ENCODE data around the gene HDAC11.
A peak's percentile ranks its signal among the peaks of the same experiment; 100 is the strongest.
"Not testable (repeated sequence)": the region's sequence is repeated elsewhere in the genome, so short reads cannot be mapped to it uniquely, and the experiment has no call there.

Gene HDAC11

DNA sequence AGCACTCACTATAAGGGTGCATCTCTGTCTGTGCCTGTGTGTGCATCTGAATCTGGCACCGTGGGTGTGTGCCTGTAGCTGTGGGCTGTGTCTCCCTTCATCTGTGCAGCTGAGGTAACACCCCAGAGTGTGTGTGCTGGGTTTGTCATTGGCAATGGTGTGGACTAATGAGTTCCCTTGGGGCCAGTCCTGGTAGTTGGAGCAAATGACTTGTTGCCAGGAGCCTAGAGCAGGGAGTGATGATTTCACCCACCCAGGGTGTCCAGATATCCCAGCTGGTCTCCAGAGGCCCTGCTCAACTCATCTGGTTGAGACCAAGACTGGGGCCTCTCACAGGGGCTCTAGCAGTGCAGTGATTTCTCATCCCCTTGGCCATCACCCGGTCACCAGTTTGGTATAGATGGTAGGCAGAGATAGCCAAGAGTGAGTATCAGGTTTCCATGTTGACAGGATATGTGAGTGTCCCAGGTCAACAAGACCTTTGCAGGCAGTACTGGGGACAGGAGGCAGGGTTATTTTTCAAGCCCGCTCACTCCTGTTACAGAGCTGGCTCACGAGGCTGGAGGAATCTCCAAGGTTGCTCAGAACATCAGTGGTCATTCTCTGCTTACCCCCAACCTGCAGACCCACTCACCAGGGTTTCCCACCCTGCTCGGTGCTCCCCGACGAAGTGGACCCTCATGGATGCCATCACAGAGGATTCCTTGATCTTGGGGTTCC lies 4.1 kb upstream of the HDAC11 start:
- no peak for DNase-seq (ENCODE audit: low spot score in 2 of 2)
- H3K4me1 ChIP-seq = peaks cover 21% of the 10 kb centered on the region
- no peaks in the 10 kb centered on the region for H3K36me3 ChIP-seq (replicated peaks)
- no peak overlapping the region for H3K4me3 ChIP-seq
- in situ Hi-C loops (cut with MboI; ENCODE audit: low sequenced_read_pairs) = no loop called here
- no peaks in the 10 kb centered on the region for H3K9me3 ChIP-seq
- no peaks in the 10 kb centered on the region for H3K27me3 ChIP-seq (ENCODE audit: low read depth)

- Histone ChIP-seq H3K9me3 (no peaks in the 10 kb centered on the region), H3K4me3 (no peak overlapping the region), H3K4me1 (peaks cover 21% of the 10 kb centered on the region), H3K27me3 (ENCODE audit: low read depth) (no peaks in the 10 kb centered on the region), H3K36me3 (replicated peaks) (no peaks in the 10 kb centered on the region)
- in situ Hi-C loops (cut with MboI; ENCODE audit: low sequenced_read_pairs) = no loop called here
- peak in 1 of 2 experiments; percentile 53 for DNase-seq (ENCODE audit: low spot score in 2 of 2)
These were observed 2.2 kb upstream of the HDAC11 start for GRCh38 chr3:13477943-13478342.

GRCh38 chr3:13479332-13479581 lies 849 bp upstream of the HDAC11 start:
- H3K4me3 ChIP-seq = peak overlapping the region; percentile 53
- no peaks in the 10 kb centered on the region for H3K27me3 ChIP-seq (ENCODE audit: low read depth)
- H3K36me3 ChIP-seq (replicated peaks) = no peaks in the 10 kb centered on the region
- in situ Hi-C loops (cut with MboI; ENCODE audit: low sequenced_read_pairs) = no loop called here
- DNase-seq (ENCODE audit: low spot score in 2 of 2) = no peak
- H3K9me3 ChIP-seq = no peaks in the 10 kb centered on the region
- peaks cover 21% of the 10 kb centered on the region for H3K4me1 ChIP-seq

GRCh38 chr3:13480340-13481318 lies 523 bp downstream of the HDAC11 start:
- in situ Hi-C loops (cut with MboI; ENCODE audit: low sequenced_read_pairs) = no loop called here
- Histone ChIP-seq H3K4me1 (peaks cover 21% of the 10 kb centered on the region), H3K4me3 (peak overlapping the region; percentile 36), H3K27me3 (ENCODE audit: low read depth) (no peaks in the 10 kb centered on the region), H3K36me3 (replicated peaks) (no peaks in the 10 kb centered on the region), H3K9me3 (no peaks in the 10 kb centered on the region)
- DNase-seq (ENCODE audit: low spot score in 2 of 2) = no peak

GRCh38 chr3:13482106-13482690 lies 2.1 kb downstream of the HDAC11 start:
- Histone ChIP-seq H3K27me3 (ENCODE audit: low read depth) (no peaks in the 10 kb centered on the region), H3K9me3 (no peaks in the 10 kb centered on the region), H3K4me3 (no peak overlapping the region), H3K4me1 (peaks cover 21% of the 10 kb centered on the region), H3K36me3 (replicated peaks) (no peaks in the 10 kb centered on the region)
- no peak for DNase-seq (ENCODE audit: low spot score in 2 of 2)
- in situ Hi-C loops (cut with MboI; ENCODE audit: low sequenced_read_pairs) = no loop called here

DNA sequence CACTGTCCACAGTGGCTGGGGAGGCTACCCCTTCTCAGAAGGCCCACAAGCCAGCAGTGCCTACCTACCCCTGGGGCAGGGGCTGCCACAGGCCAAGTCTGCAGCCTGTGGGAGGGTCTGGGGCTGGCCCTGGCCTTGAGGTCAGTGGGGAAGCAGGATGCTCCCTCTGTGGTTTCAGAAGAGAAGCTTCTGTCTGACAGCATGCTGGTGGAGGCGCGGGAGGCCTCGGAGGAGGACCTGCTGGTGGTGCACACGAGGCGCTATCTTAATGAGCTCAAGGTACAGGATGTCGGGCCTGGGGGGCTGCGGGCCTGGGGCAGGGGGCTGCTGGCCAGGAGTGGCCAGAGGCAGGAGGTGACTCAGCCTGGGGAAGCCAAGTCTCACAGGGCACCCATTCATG lies 3.2 kb downstream of the HDAC11 start:
- no peak overlapping the region for H3K4me3 ChIP-seq
- H3K4me1 ChIP-seq = peaks cover 14% of the 10 kb centered on the region
- H3K27me3 ChIP-seq (ENCODE audit: low read depth) = no peaks in the 10 kb centered on the region
- in situ Hi-C loops (cut with MboI; ENCODE audit: low sequenced_read_pairs) = no loop called here
- DNase-seq (ENCODE audit: low spot score in 2 of 2) = no peak
- H3K9me3 ChIP-seq = no peaks in the 10 kb centered on the region
- no peaks in the 10 kb centered on the region for H3K36me3 ChIP-seq (replicated peaks)

DNA sequence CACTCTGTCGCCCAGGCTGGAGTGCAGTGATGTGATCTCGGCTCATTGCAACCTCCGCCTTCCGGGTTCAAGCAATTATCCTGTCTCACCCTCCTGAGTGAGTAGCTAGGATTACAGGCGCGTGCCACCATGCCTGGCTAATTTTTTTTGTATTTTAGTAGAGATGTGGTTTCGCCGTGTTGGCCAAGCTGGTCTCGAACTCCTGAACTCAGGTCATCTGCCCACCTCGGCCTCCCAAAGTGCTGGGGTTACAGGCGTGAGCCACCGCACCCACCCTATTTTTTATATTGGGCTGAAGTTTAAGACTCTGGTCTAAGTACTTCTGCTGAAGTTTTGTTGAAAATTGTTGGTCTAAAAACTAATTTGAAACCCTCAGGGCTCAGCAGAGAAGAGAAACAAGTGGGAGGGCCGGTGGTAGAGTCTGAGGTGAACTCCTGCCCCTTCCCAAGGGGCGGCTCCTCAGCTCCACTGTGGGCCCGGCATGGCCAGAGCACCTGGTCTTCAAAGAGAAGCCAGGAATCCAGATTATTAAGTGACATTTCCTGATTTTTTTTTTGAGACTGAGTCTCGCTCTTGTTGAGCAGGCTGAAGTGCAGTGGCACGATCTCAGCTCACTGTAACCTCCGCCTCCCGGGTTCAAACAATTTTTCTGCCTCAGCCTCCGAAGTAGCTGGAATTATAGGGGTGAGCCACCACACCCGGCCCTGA lies 4.0 kb downstream of the HDAC11 start:
- H3K36me3 ChIP-seq (replicated peaks) = no peaks in the 10 kb centered on the region
- no peak overlapping the region for H3K4me3 ChIP-seq
- H3K4me1 ChIP-seq = peaks cover 11% of the 10 kb centered on the region
- in situ Hi-C loops (cut with MboI; ENCODE audit: low sequenced_read_pairs) = no loop called here
- DNase-seq (ENCODE audit: low spot score in 2 of 2) = no peak
- H3K27me3 ChIP-seq (ENCODE audit: low read depth) = no peaks in the 10 kb centered on the region
- no peaks in the 10 kb centered on the region for H3K9me3 ChIP-seq

DNA sequence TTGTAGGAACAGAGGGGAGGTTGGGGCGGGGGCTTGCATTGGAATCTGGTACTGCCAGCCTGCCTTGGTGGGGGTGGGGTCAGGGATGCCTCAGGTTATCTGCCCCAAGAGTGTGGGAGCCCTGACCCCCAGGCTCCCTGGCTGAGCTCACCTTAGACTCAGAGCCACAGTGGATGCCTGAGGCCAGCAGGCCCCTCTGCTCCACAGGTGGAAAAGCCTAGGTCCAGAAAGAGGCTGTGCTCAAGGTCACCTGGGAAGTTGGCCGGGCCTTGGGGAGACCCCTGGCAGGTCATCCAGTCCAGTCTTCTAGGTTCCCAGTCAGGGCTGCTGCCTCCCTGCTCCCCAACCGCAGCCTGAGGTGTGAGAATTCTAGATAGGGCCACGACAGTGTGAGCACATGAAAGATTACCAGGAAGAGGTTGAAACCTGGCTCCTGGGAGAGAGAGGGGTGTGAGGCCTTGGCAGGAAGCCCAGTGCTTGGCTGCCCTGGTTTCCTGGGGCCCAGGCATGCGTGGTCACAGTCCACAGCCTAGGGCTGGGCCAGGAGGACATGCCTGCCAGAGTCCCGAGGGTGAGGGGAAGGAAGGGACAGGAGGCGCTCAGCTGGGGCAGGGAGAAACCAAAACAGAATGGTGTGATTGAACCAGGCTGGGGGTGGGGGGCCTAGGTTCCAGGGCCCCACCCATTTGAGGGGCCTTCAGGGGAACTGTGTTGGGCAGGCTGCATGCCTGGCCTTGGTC lies 4.9 kb downstream of the HDAC11 start:
- peak in 1 of 2 experiments; percentile 43 for DNase-seq (ENCODE audit: low spot score in 2 of 2)
- in situ Hi-C loops (cut with MboI; ENCODE audit: low sequenced_read_pairs) = no loop called here
- Histone ChIP-seq H3K27me3 (ENCODE audit: low read depth) (no peaks in the 10 kb centered on the region), H3K36me3 (replicated peaks) (no peaks in the 10 kb centered on the region), H3K4me1 (peaks cover 7% of the 10 kb centered on the region), H3K9me3 (peaks cover under 1% of the 10 kb centered on the region), H3K4me3 (no peak overlapping the region)

- DNase-seq (ENCODE audit: low spot score in 2 of 2); H3K9me3 ChIP-seq; in situ Hi-C loops (cut with MboI; ENCODE audit: low sequenced_read_pairs); H3K36me3 ChIP-seq (replicated peaks); H3K27me3 ChIP-seq (ENCODE audit: low read depth); H3K4me3 ChIP-seq; H3K4me1 ChIP-seq: not testable (repeated sequence)
These were observed 5.8 kb downstream of the HDAC11 start for GRCh38 chr3:13485630-13486562.

GRCh38 chr3:13487403-13487802 lies 7.3 kb downstream of the HDAC11 start:
- Histone ChIP-seq H3K36me3 (replicated peaks) (no peaks in the 10 kb centered on the region), H3K27me3 (ENCODE audit: low read depth) (no peaks in the 10 kb centered on the region), H3K4me1 (peaks cover 13% of the 10 kb centered on the region), H3K9me3 (peaks cover 5% of the 10 kb centered on the region), H3K4me3 (no peak overlapping the region)
- no peak for DNase-seq (ENCODE audit: low spot score in 2 of 2)
- in situ Hi-C loops (cut with MboI; ENCODE audit: low sequenced_read_pairs) = no loop called here

DNA sequence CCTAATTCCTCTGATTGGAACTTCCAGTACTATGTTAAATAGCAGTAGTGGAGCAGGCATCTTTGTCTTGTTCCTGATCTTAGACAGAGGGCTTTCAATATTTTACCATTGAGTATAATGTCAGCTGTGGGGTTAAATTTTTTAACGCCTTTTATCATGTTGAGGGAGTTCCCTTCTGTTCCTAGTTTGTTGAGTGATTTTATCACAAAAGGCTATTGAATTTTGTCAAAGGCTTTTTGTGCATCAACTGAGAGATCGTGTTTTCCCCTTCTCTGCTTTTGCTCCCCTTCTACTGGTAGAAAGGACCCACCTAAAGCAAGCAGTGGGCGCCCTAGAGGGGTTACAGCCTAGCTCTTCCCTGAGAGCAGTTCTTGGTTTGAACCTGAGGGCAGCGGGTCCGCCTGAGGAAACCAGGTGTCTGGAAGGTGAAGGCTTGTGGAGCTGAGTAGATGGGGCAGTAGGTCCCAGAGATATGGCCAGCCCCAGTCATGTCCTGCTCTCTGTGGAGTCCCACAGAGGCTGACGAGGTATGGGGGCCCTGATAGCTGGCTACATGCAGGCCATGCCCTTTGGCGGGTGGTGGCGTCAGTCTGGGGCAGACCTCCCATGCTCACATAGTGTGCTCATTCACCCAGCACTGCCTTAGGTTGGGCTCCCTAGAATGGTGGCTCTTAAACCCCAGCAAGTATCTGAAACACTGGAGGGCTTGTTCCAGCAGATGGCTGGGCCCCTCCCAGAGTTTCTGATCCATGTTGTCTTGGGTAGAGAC lies 11.3 kb downstream of the HDAC11 start:
- in situ Hi-C loops (cut with MboI; ENCODE audit: low sequenced_read_pairs) = no loop called here
- no peaks in the 10 kb centered on the region for H3K36me3 ChIP-seq (replicated peaks)

GRCh38 chr3:13492048-13492447 lies 11.9 kb downstream of the HDAC11 start:
- Histone ChIP-seq H3K9me3 (peaks cover 5% of the 10 kb centered on the region), H3K4me3 (no peak overlapping the region), H3K27me3 (ENCODE audit: low read depth) (no peaks in the 10 kb centered on the region), H3K36me3 (replicated peaks) (no peaks in the 10 kb centered on the region), H3K4me1 (peaks cover 13% of the 10 kb centered on the region)
- DNase-seq (ENCODE audit: low spot score in 2 of 2) = no peak
- in situ Hi-C loops (cut with MboI; ENCODE audit: low sequenced_read_pairs) = no loop called here

More for the DNA sequence above, 11.3 kb downstream of the HDAC11 start:
- H3K4me3 ChIP-seq = no peak overlapping the region
- no peaks in the 10 kb centered on the region for H3K27me3 ChIP-seq (ENCODE audit: low read depth)
- peaks cover 5% of the 10 kb centered on the region for H3K9me3 ChIP-seq
- DNase-seq (ENCODE audit: low spot score in 2 of 2) = peak; percentile 60 to 92
- peaks cover 13% of the 10 kb centered on the region for H3K4me1 ChIP-seq
